Hepatocyte (in vitro differentiated cells): ENCODE results near the gene EXOC7.

Experiments used
- EZH2phosphoT487 ChIP-seq: fragments of 200-600 bp; sonication (generic); IDR thresholded peaks from one replicate; pipeline ENCODE4 v1.6.1; 2018; ENCODE audit warnings: antibody characterized with exemption, mild to moderate bottlenecking, low read depth, moderate library complexity; ENCODE audit not compliant: unreplicated experiment, severe bottlenecking
- TF ChIP-seq, protein P1 (sequence below): fragments of 200-600 bp; sonication (generic); IDR thresholded peaks from 2 replicates; pipeline ENCODE4 v1.5.1; 2016; ENCODE audit warnings: antibody characterized with exemption, mild to moderate bottlenecking; ENCODE audit not compliant: poor library complexity

DNA sequence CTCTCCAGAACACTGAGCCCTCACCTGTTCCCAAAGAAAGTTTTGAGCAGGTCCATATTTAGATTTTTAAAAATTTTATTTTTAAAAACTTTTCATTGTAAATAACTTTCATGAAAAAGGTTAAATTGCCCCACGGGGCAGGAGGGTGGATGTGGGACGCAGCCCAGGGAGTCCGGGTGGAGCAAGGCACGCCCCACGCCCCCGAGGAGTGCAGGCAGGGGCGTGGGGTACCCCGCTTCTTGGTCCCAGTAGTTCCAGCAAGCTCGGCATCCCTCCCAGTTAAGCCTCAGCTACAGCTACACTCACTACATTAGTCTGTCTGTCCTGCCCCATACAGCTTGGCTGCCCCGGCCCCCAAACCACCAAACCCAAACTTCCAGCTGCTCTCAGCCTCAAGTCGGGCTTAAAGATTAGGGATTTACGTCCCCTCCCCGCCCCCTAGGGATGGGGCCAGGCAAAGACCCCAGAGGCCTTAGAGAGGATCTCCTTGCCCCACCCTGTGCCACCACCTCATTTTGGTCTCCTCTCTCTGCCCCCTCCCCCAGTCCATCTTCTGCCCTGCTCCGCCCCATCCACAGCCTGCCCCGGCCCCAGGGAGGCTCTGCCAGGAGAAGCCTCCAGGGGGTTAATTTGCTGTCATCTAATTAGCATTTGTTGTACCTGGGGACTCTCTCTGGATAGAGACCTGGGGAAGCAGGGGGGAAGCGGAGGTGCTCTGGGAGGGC is 32.9 kb upstream of the EXOC7 start:
- TF ChIP-seq, protein P1, sequence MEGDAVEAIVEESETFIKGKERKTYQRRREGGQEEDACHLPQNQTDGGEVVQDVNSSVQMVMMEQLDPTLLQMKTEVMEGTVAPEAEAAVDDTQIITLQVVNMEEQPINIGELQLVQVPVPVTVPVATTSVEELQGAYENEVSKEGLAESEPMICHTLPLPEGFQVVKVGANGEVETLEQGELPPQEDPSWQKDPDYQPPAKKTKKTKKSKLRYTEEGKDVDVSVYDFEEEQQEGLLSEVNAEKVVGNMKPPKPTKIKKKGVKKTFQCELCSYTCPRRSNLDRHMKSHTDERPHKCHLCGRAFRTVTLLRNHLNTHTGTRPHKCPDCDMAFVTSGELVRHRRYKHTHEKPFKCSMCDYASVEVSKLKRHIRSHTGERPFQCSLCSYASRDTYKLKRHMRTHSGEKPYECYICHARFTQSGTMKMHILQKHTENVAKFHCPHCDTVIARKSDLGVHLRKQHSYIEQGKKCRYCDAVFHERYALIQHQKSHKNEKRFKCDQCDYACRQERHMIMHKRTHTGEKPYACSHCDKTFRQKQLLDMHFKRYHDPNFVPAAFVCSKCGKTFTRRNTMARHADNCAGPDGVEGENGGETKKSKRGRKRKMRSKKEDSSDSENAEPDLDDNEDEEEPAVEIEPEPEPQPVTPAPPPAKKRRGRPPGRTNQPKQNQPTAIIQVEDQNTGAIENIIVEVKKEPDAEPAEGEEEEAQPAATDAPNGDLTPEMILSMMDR = no peak
- TF ChIP-seq EZH2phosphoT487 = no peak
